ENCODE results near the gene GAB3.
"Not testable (repeated sequence)": the region's sequence is repeated elsewhere in the genome, so short reads cannot be mapped to it uniquely, and the experiment has no call there.

The GAB3 gene

GRCh38 chrX:154720067-154720466, 30.8 kb downstream of the GAB3 start:
- DNase-seq = no peak

- DNase-seq = peak; percentile 73 to 76
These were observed 31.7 kb downstream of the GAB3 start for GRCh38 chrX:154719132-154719675.

- no peak for DNase-seq
These were observed 32.3 kb downstream of the GAB3 start for GRCh38 chrX:154718616-154719015.

GRCh38 chrX:154717824-154718223, 33.1 kb downstream of the GAB3 start:
- peak; percentile 45 to 58 for DNase-seq

DNA sequence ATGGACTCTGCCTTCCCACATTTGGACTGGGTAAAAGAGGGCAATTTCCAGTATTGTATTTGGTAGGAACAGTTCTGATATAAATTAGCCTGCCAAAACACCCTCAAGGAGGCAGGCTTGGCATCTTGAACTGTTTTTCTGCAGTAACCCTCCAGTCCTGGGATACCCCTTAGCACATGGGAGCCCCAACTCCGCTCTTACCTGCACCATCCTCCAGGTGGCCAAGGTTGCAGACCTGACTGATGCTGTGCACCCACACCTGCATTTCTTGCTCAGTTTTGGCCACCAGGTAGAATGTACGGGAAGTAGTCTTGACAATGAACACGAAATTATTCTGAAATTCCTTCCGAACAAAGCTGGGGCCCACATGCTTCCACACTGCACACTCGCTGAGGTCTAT, 35.1 kb downstream of the GAB3 start:
- DNase-seq = no peak

DNA sequence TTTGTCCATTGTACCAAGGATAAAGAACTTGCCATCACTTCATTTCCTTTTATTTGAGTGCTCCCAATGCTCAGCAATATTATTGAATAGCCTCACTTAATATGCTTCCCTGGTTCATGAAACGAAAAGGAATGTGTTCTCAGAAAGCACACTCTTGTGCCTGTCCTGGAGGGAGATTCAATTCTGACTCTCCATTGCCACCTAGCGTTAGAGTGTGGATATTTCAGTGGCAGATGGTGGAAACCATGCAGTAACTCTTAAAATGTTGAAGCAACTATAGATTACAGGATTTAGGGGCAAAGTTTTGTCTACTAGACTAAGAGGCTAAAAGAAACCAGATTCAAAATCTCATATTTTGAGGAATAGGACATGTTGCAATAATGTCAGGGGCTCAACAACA, 36.0 kb downstream of the GAB3 start:
- peak; percentile 53 to 75 for DNase-seq

DNA sequence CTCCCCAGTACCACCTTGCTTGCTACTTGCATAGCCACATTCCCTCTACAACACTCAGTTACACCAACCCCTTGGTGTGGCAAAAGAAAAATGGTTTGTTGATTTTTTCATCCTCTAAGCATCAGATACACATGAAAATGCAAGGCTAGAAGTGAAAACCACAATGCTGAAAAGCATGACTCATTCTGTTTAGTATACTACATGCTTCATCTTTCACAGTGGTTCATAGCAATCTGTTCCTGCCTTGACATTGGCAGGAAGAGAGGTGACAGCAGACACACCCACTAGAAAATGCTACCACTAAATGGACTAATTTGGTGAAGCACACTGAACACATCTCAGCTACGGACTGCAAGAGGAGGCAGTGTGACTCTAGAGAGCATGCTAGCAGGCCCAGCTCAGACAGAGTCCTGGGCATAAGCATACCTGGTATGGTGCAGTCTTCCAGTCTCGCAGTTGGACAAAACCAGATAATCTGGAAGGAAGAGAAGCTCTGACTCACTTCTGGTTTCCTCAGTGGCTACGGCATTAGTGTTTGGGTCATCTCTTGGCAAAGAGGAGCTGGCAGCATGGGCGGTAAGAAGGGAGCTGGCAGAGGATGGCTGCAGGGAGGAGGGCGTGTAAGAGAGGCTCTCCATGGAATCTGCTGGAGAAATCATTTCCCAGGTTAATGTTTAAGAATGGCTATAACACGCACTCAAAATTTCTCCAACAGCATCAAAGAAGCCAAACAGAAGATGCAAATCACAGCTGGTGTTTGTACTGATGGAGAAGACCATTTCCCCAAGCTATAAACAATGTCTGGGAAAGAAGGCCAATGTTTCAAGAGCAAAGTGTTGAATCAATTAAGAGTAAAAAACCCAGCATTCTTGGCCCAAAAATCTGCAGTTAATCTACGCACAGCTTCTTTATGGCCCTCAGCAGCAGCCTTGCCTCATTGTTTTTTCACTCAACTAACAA, 37.8 kb downstream of the GAB3 start:
- DNase-seq = peak in 1 of 2 donors; percentile 65

GRCh38 chrX:154711264-154711663, 39.6 kb downstream of the GAB3 start:
- no peak for DNase-seq

- DNase-seq = no peak
These were observed 40.6 kb downstream of the GAB3 start for GRCh38 chrX:154710309-154710708.

- DNase-seq = no peak
These were observed 52.1 kb downstream of the GAB3 start for GRCh38 chrX:154698630-154699248.

DNA sequence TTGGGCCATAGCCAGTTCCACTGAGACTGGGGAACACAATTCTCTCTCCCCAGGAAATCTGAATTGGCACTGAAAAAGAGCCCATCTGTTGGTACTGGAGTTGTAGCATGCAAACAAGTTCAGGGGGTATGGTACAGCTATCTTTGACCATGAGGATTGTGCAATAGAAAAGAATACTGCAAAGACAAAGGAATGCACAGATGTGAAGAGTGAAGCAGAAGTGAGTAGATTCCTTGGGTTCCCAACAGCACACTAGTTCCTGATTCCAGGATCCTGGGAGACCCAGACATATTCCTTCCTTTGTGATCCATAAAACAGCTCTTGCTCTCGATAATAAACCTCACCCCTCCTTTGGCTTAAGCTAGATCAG, 54.2 kb downstream of the GAB3 start:
- DNase-seq = no peak

GRCh38 chrX:154695911-154696675, 54.8 kb downstream of the GAB3 start:
- DNase-seq = no peak

- peak in 1 of 2 donors; percentile 9 for DNase-seq
These were observed 57.5 kb downstream of the GAB3 start for GRCh38 chrX:154693394-154693793.

DNA sequence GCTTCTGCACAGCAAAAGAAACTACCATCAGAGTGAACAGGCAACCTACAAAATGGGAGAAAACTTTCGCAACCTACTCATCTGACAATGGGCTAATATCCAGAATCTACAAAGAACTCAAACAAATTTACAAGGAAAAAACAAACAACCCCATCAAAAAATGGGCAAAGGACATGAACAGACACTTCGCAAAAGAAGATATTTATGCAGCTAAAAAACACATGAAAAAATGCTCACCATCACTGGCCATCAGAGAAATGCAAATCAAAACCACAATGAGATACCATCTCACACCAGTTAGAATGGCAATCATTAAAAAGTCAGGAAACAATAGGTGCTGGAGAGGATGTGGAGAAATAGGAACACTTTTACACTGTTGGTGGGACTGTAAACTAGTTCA, 60.4 kb downstream of the GAB3 start:
- not testable (repeated sequence) for DNase-seq

- DNase-seq = not testable (repeated sequence)
These were observed 78.8 kb downstream of the GAB3 start for GRCh38 chrX:154672084-154672483.

DNA sequence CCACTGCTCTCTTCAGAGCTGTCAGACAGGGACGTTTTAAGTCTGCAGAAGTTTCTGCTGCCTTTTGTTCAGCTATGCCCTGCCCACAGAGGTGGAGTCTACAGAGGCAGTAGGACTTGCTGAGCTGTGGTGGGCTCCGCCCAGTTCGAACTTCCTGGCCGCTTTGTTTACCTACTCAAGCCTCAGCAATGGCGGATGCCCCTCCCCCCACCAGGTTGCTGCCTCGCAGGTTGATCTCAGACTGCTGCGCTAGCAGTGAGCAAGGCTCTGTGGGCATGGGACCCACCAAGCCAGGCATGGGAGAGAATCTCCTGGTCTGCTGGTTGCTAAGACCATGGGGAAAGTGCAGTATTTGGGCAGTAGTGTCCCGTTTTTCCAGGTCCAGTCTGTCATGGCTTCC, 80.0 kb downstream of the GAB3 start:
- not testable (repeated sequence) for DNase-seq

- DNase-seq = no peak
These were observed 89.0 kb downstream of the GAB3 start for GRCh38 chrX:154661899-154662298.

- DNase-seq = no peak
These were observed 89.7 kb downstream of the GAB3 start for GRCh38 chrX:154661170-154661569.

DNA sequence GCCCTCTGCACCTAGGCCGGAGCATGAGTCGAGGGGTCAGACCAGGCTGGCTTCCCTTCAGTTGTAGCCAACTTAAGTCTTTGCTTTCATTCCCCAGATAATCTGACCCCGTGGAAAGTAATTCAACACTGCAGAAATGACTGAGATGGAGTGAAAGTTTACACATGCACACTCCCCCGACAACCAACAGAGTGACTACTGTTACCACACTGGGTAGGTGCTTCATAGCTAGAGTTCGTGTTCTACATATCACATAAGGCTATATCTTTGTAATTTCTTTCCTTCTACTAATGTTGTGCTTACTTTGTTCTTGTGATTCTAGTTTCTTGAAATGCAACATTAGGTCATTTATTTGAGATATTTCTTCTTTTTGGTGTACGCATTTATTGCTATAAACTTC, 90.3 kb downstream of the GAB3 start:
- no peak for DNase-seq

GRCh38 chrX:154658957-154659356, 91.9 kb downstream of the GAB3 start:
- DNase-seq = no peak

- no peak for DNase-seq
These were observed 92.7 kb downstream of the GAB3 start for GRCh38 chrX:154658187-154658586.

DNA sequence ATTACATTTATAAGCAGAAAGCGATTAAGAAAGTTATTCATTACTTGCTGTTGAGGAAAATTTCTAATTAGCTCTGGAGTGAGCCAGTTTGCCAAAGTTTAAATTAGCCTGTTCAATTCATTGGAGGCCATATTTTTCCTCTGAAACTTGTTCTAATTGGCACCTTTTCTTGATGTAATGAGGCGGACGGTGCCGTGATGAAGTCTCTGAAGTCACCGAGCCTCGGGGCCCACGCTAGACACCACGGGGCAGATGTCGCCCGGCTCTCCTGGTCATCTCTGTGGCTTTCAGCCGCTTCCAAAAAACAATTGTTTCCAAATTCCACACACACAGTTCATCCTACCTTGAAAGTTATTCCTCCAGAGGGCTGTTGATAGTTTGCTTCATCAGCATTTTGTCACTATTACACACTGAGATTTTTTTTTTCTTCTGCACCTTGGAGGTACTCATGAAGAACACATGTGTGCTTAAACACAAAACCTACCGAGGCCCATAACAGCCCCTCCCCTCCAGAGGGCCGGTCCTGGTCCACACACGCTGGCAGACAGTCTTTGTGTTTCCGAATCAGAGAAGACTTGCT, 93.6 kb downstream of the GAB3 start:
- no peak for DNase-seq

DNA sequence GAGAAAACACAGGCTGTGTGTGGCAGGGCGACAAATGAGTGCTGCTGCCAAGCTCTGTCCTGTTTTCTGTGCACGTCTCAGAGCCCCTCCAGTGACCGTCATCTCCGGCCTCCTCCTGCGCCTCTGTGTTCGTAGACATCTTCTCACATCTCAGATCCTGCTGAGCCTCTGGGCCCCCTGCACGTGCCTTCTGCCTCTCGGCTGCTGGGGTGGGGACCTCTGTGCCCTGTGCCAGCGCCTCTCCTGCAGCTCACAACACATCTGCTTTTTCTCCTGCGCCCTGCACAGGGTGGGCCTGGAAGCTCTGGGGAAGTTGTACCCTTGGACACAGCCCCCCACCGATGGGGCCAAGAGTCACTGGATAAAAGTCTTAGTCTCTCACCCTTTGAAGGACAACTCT, 95.1 kb downstream of the GAB3 start:
- no peak for DNase-seq
